GM21526 (cell line): ENCODE measurements around the gene HIVEP2.
A peak's percentile ranks its signal among the peaks of the same experiment; 100 is the strongest.
"Not testable (repeated sequence)": the region's sequence is repeated elsewhere in the genome, so short reads cannot be mapped to it uniquely, and the experiment has no call there.

ENCODE experiments used
- ATAC-seq: cut with Tn5 transposase; IDR thresholded peaks from one replicate; pipeline ENCODE4 v1.9.1; 2021; ENCODE audit warnings: moderate library complexity; ENCODE audit not compliant: unreplicated experiment, low FRiP score

Gene HIVEP2

GRCh38 chr6:142945049-142945445 lies at the start of gene HIVEP2:
Gene HIVEP2, minus strand, starts transcription at chr6:142945176. Its CDS starts 170,438 bp downstream, at chr6:142774738.
- peak; percentile 27 for ATAC-seq

GRCh38 chr6:142993977-142994376 lies 49.0 kb upstream of the HIVEP2 start:
- no peak for ATAC-seq

GRCh38 chr6:142987490-142987889 lies 42.5 kb upstream of the HIVEP2 start:
- ATAC-seq: no peak

- ATAC-seq: no peak
Measured at GRCh38 chr6:142985281-142985680, 40.3 kb upstream of the HIVEP2 start.

- ATAC-seq: no peak
Measured at GRCh38 chr6:142984386-142984785, 39.4 kb upstream of the HIVEP2 start.

- ATAC-seq: no peak
Measured at GRCh38 chr6:142975365-142975764, 30.4 kb upstream of the HIVEP2 start.

GRCh38 chr6:142970941-142971340 lies 26.0 kb upstream of the HIVEP2 start:
- ATAC-seq: not testable (repeated sequence)

GRCh38 chr6:142968601-142969000 lies 23.6 kb upstream of the HIVEP2 start:
- ATAC-seq: no peak

GRCh38 chr6:142966294-142966693 lies 21.3 kb upstream of the HIVEP2 start:
- no peak for ATAC-seq

- ATAC-seq: no peak
Measured at GRCh38 chr6:142965164-142965563, 20.2 kb upstream of the HIVEP2 start.

- no peak for ATAC-seq
Measured at GRCh38 chr6:142960098-142960497, 15.1 kb upstream of the HIVEP2 start.

GRCh38 chr6:142958343-142958742 lies 13.4 kb upstream of the HIVEP2 start:
- no peak for ATAC-seq

GRCh38 chr6:142956726-142957125 lies 11.8 kb upstream of the HIVEP2 start:
- no peak for ATAC-seq

- no peak for ATAC-seq
Measured at GRCh38 chr6:142954844-142955243, 9.9 kb upstream of the HIVEP2 start.

- no peak for ATAC-seq
Measured at GRCh38 chr6:142953373-142954273, 8.6 kb upstream of the HIVEP2 start.

- ATAC-seq: peak; percentile 71
Measured at GRCh38 chr6:142952614-142953013, 7.6 kb upstream of the HIVEP2 start.

- no peak for ATAC-seq
Measured at GRCh38 chr6:142950291-142950690, 5.3 kb upstream of the HIVEP2 start.

GRCh38 chr6:142947714-142948480 lies 2.9 kb upstream of the HIVEP2 start:
- ATAC-seq: peak; percentile 28

GRCh38 chr6:142946924-142947713 lies 2.1 kb upstream of the HIVEP2 start:
- peak; percentile 56 for ATAC-seq

GRCh38 chr6:142946181-142946923 lies 1.4 kb upstream of the HIVEP2 start:
- ATAC-seq: peak; percentile 24
